Parathyroid adenoma (tissue), 2 donors: ENCODE data around the gene CD247.

Experiments
- H2AFZ ChIP-seq: fragments of 300-600 bp; sonication (generic); one replicate; pipeline ENCODE4 v1.7.0; 2017; ENCODE audit warnings: antibody characterized with exemption, mild to moderate bottlenecking
- H3K27ac ChIP-seq: fragments of 300-600 bp; sonication (generic); one replicate; pipeline ENCODE4 v1.7.0; 2017
- H3K27me3 ChIP-seq: fragments of 300-600 bp; sonication (generic); one replicate; pipeline ENCODE4 v1.7.0; 2017; ENCODE audit warnings: low read length; ENCODE audit not compliant: control insufficient read depth, insufficient read depth
- H3K36me3 ChIP-seq: fragments of 300-600 bp; sonication (generic); one replicate; pipeline ENCODE4 v1.7.0; 2017; ENCODE audit warnings: low read length; ENCODE audit not compliant: control insufficient read depth, insufficient read depth
- H3K4me1 ChIP-seq: fragments of 300-600 bp; sonication (generic); one replicate; pipeline ENCODE4 v1.7.0; 2017; ENCODE audit warnings: control low read depth
- H3K4me2 ChIP-seq: fragments of 300-600 bp; sonication (generic); one replicate; pipeline ENCODE4 v1.7.0; 2017; ENCODE audit warnings: low read length
- H3K4me3 ChIP-seq: fragments of 300-600 bp; sonication (generic); one replicate; pipeline ENCODE4 v1.7.0; 2017; ENCODE audit warnings: low read depth, low read length
- H3K79me2 ChIP-seq: fragments of 300-600 bp; sonication (generic); one replicate; pipeline ENCODE4 v1.7.0; 2017; ENCODE audit warnings: control low read depth
- H3K9ac ChIP-seq: fragments of 300-600 bp; sonication (generic); one replicate; pipeline ENCODE4 v1.7.0; 2017; ENCODE audit warnings: mild to moderate bottlenecking
- H3K9me3 ChIP-seq: fragments of 300-600 bp; sonication (generic); one replicate; pipeline ENCODE4 v1.7.0; 2017; ENCODE audit warnings: low read length; ENCODE audit not compliant: control insufficient read depth
- CTCF ChIP-seq: fragments of 300-600 bp; sonication (generic); IDR thresholded peaks from one replicate; pipeline ENCODE4 v1.7.0; 2017; ENCODE audit warnings: antibody characterized with exemption, mild to moderate bottlenecking
- donor health status: primary hyperparathyroidism.

Gene CD247

GRCh38 chr1:167416506-167416905 is 101.8 kb downstream of the CD247 start:
- no peak for TF ChIP-seq CTCF
- no peaks in the 10 kb centered on the region for H3K79me2 ChIP-seq
- no peak overlapping the region for H3K4me3 ChIP-seq

GRCh38 chr1:167413328-167413727 is 105.0 kb downstream of the CD247 start:
- no peaks in the 10 kb centered on the region for H3K4me1 ChIP-seq
- no peak overlapping the region for H3K4me3 ChIP-seq
- no peak for TF ChIP-seq CTCF
- H3K36me3 ChIP-seq, result no peaks in the 10 kb centered on the region
- no peaks in the 10 kb centered on the region for H3K27me3 ChIP-seq
- no peaks in the 10 kb centered on the region for H3K79me2 ChIP-seq
- no peak overlapping the region for H3K4me2 ChIP-seq
- no peak overlapping the region for H2AFZ ChIP-seq
- H3K9me3 ChIP-seq, result no peaks in the 10 kb centered on the region
- H3K9ac ChIP-seq, result no peak overlapping the region
- no peak overlapping the region for H3K27ac ChIP-seq

More at GRCh38 chr1:167416506-167416905, 101.8 kb downstream of the CD247 start:
- Histone ChIP-seq H3K9ac (no peak overlapping the region), H2AFZ (no peak overlapping the region), H3K27ac (no peak overlapping the region), H3K4me2 (no peak overlapping the region), H3K9me3 (no peaks in the 10 kb centered on the region), H3K4me1 (no peaks in the 10 kb centered on the region), H3K27me3 (no peaks in the 10 kb centered on the region), H3K36me3 (no peaks in the 10 kb centered on the region)

- no peaks in the 10 kb centered on the region for H3K9me3 ChIP-seq
- H3K4me3 ChIP-seq, result no peak overlapping the region
- H3K27me3 ChIP-seq, result no peaks in the 10 kb centered on the region
- H3K36me3 ChIP-seq, result no peaks in the 10 kb centered on the region
- no peak for TF ChIP-seq CTCF
- no peak overlapping the region for H3K4me2 ChIP-seq
- H2AFZ ChIP-seq, result no peak overlapping the region
- no peak overlapping the region for H3K9ac ChIP-seq
- no peak overlapping the region for H3K27ac ChIP-seq
- no peaks in the 10 kb centered on the region for H3K4me1 ChIP-seq
- H3K79me2 ChIP-seq, result no peaks in the 10 kb centered on the region
Measured at GRCh38 chr1:167412920-167413319, 105.4 kb downstream of the CD247 start.

- Histone ChIP-seq H2AFZ (no peak overlapping the region), H3K36me3 (no peaks in the 10 kb centered on the region), H3K4me2 (no peak overlapping the region), H3K27ac (no peak overlapping the region), H3K4me3 (no peak overlapping the region), H3K79me2 (no peaks in the 10 kb centered on the region), H3K9me3 (no peaks in the 10 kb centered on the region), H3K27me3 (no peaks in the 10 kb centered on the region), H3K4me1 (no peaks in the 10 kb centered on the region), H3K9ac (no peak overlapping the region)
- TF ChIP-seq CTCF, result no peak
Measured at GRCh38 chr1:167412072-167412471, 106.3 kb downstream of the CD247 start.

- Histone ChIP-seq H3K4me2 (no peak overlapping the region), H3K27me3 (no peaks in the 10 kb centered on the region), H3K9me3 (no peaks in the 10 kb centered on the region), H3K36me3 (no peaks in the 10 kb centered on the region), H3K79me2 (no peaks in the 10 kb centered on the region), H2AFZ (no peak overlapping the region), H3K4me1 (no peaks in the 10 kb centered on the region), H3K27ac (no peak overlapping the region), H3K9ac (no peak overlapping the region), H3K4me3 (no peak overlapping the region)
- no peak for TF ChIP-seq CTCF
Measured at GRCh38 chr1:167409183-167409582, 109.1 kb downstream of the CD247 start.
